HG03039 (cell line): ENCODE data around the gene DCLRE1A.
"Not testable (repeated sequence)": the region's sequence is repeated elsewhere in the genome, so short reads cannot be mapped to it uniquely, and the experiment has no call there.

Source experiments
- ATAC-seq: cut with Tn5 transposase; IDR thresholded peaks from one replicate; pipeline ENCODE4 v1.9.1; 2021; ENCODE audit warnings: mild to moderate bottlenecking, moderate library complexity; ENCODE audit not compliant: unreplicated experiment

The DCLRE1A gene

DNA sequence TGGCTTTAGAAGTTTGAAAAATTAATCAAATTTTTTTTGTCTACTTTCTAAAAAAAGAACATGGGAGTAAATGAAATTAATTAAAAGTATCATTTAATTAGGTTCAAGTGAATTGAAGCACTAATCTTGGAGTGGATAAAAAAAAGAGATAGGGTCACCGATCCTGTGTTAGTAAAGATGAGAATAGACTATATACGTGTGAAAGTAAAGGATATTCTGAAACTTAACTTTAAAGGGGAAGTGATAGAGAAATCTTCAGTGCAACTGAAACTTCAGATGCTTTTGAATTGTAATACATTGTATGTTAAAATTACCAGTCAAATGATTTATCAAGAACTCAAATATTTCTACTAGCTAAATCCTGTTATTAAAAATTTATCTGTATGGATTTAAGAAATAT lies 5.4 kb upstream of the DCLRE1A start:
- no peak for ATAC-seq

DNA sequence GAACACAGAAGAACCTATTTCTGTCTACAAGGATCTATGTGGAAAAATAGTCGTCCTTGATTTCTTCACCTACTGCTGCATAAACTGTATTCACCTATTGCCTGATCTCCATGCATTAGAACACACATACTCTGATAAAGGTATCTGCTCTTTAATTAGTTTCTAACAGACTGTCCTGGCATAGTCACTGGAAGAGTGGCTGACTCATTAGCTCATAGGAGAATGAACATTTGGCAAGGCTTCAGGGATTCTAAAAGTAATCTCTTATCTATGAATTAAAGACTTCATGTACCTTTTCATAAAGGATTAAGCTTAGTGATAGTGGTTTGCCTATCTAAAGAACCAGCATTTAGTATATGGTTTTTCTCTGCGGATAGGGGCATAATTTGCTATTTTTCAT lies 4.7 kb upstream of the DCLRE1A start:
- no peak for ATAC-seq

DNA sequence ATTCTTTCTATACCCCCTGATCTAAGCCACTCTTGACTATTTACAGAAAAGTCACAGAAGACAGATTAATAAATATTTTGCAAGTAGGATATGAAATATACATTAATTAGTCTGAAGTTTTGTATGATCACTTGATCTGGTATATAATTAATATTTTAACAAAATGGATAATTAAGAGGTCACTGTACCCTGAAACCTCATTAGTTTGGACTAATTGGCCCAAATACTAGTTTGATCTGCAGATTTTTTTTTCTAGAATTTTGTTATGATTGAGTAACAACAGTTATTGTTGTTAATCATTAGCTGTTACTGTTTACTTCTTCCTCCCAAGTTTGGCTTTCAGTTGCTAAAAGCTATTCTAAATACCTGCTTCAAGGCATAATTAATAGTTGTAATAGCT lies 3.3 kb upstream of the DCLRE1A start:
- no peak for ATAC-seq

DNA sequence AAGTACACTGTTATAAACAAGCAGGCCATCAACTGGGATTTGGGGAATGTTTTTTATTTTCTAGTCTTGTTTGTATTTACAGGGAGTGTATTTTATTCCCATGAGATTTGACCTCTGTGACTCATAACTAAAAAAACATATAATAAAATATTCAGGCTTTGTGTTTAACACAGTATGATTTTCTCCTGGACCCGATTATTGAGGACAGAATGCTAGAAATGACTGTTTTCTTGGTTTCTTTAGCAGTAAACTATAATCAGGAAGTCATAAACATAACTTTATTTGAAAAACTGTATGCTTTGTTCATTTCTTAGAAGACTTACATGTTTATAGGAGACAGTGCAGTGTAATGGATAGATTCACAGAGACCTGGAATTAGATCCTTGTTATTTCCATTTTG lies 2.7 kb upstream of the DCLRE1A start:
- no peak for ATAC-seq

DNA sequence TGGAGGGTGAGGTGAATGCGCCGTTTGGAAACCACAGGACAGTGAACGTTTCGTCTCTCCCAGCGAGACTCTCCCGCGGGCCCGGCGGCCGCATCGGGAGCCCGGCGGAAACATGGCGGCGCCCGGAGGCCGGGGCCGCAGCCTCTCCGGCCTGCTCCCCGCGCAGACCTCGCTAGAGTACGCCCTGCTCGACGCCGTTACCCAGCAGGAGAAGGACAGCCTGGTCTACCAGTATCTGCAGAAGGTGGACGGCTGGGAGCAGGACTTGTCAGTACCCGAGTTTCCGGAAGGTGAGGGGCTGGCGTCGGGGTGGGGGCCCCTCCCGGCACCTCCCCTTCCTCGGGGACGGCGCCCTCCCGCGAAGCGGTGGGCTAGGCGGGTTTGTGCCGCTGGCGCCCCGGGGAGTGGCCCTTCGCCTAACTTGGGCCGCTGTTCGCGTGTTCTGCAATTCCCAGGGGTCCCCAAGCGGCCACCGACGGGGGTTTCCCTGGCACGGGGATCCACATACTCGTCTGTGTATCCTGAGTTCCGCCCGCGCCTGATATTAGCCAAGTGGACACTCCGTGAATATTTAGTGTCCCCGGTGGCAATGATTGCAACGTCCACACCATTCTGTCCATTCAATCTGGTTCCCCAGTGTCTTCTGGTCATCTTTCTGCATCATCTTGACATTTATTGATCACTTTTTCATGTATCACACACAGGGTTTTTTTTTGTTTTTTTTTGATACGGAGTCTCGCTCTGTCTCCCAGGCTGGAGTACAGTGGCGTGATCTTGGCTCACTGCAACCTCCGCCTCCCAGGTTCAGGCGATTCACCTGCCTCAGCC lies 1.1 kb upstream of the DCLRE1A start:
- ATAC-seq = peak; percentile 26

DNA sequence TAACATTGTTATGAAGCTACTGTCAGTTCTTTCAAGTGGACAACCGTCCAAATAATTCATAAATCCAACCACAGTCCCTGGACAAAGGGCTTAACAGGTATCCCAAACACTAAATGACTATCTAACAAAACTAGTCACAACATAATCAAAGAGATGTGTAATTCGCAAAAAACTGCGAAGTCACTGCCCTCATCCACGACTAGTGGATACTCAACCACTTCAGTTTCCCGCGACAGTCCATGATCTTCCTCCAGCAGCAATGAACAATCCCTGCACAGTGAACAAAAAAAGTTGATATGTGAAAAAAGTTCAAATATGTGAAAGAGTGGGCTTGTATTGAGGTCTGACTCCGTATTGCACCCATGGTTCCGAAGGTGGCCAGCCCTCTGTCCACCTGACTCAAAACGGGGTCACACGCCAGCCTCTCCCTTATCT lies 287 bp downstream of the DCLRE1A start:
- ATAC-seq = no peak

DNA sequence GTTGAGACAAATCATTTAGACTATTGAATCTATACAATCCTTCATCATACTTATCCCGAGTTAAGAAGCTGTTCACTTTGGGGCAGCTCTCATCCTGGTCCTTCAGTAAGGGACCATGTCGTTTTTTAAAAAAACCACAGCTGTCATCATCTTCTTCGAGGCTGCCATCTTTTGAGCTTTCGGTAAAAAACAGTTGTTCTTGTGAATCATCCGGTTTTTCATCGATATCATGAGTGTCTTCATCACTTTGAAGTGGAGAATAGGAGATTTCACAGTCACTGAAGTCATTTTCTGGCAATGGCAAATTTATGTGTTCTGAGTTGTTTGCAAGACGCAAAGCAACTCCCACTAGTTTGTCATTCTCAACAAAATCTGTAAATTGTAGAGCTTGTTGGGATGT lies 3.9 kb downstream of the DCLRE1A start:
- ATAC-seq = no peak

DNA sequence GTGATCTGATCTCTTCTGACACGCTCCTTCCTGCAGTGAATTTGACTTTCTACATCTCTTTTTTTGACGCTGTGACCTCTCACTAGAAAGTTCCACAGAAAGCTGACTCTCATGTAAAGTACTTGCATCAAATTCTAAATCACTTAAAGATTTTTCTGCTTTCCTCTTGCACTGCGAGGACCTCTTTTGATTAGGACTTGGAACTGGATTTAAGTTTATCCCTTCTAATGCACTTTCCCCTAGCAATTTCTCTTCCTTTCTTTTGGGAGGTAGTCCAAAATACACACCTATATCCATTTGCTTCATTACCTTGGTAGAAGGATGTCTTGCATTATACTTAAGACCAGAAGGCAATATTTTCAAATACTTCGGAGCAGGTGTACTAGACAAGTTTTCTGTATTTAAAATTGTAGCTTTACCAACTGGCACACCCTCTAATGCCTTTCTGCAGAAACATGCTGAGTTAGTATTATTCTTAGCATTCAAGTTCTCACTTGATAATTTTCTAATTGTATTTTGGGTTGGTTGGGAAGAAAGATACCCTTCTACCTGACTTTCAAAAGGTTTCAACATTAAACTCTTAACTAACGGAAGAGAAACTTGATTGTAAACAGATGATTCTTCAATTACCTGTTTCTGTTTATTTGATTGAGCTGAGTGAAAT lies 4.6 kb downstream of the DCLRE1A start:
- no peak for ATAC-seq

DNA sequence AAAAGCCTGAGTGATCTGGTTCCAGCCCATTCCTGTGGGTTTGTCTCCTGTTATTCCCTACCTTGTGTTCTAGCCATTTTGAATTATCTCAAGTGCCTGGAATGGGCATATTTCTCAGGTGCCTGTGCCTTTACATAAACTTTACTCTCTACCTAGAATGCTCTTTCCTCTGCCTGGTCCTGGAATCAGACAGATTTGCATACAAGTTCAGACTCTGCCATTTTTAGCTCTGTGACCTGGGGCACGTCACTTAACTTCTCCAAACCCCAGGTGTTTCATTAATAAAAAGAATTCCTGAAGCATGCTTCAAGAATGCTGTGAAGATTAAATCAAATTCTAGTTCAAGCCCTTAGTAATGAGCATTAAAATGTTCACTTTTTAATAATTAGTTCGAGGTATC lies 7.8 kb downstream of the DCLRE1A start:
- no peak for ATAC-seq

DNA sequence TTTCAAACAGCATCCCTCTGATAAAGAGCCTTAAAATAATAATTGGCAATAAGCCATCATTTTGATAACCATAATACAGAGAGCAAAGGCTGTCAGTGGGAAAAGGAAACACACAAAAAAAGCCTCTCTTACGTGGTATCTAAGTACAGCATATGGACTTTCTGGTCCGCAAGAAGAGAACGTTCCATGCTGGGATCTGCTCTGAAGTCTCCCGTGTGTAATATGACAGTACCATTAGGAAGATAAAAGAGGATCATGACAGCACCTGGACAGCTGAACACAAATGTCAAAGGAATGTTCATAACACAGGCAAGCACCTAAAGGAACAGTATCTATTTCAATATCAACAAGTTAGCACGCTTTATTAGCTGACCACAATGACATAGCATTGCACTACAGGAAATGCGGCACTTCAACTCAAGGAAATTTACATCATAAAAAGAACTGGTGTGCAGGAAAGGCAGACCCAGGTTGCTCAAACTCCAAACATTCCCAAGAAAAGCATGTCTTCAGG lies 9.9 kb downstream of the DCLRE1A start:
- ATAC-seq = no peak

DNA sequence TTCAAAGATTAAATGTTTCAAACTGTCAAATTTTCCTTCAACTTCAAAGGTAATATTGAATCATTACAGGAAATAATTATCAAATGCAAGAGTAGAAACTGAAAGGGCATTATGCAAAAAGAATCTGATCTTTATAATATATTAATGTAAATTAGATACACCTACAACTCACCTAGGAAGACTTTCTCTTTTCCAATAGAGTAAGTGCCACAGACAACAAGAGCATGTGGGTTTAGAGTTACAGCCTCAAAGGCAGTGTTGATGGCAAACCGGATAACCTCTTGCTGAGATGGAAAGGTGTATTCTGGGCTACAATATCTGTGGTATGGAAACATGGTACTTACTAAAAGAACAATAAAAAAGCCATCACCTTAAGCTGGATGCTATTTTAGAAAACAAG lies 11.7 kb downstream of the DCLRE1A start:
- no peak for ATAC-seq

DNA sequence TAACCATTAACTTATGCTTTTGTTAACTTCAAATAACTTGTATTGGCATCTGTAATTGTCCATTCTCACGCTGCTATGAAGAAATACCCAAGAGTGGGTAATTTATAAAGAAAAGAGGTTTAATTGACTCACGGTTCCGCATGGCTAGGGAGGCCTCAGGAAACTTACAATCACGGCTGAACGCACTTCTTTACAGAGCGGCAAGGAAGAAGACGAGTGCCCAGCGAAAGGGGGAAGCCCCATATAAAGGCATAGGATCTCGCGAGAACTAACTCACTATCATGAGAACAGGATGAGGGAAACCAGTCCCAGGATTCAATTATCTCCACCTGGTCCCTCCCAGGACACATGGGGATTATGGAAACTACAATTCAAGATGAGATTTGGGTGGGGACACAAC lies 25.3 kb downstream of the DCLRE1A start:
- not testable (repeated sequence) for ATAC-seq

DNA sequence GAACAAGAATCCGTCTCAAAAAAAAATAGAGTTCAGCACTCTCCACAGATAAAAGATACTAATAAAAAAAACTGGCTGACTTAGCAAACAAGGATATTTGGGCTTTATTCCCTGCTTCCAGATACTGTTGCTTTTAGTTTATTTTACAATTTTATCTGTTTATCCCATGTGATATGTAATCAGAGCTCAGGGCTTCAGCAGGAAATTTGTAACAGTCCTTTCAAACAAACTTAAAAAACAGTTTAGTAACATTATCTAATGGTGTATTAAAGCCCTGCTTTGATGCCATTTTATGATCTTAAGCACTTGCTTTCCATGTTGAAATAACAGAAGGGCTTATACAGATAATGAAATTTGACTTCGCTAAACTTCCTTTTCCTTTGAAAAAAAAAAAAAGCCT lies 28.1 kb downstream of the DCLRE1A start:
- no peak for ATAC-seq

DNA sequence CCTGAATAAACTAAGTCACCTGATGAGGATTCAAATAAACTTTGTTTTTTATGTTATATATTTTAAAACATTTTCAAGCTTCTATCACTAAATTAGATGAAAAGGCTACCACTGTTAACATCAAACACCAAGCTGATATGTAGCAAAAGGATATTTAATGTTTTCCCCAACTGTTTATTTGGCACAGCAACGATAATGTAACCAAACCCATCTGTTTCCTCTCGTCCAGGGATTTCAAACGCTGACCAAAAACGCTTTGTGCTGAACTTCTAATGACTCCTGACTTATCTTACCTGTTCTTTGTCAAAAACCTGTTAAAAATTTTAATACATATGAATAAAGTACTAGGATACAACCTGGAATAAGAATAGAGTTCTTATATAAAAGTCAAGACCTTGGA lies 30.5 kb downstream of the DCLRE1A start:
- ATAC-seq = no peak

DNA sequence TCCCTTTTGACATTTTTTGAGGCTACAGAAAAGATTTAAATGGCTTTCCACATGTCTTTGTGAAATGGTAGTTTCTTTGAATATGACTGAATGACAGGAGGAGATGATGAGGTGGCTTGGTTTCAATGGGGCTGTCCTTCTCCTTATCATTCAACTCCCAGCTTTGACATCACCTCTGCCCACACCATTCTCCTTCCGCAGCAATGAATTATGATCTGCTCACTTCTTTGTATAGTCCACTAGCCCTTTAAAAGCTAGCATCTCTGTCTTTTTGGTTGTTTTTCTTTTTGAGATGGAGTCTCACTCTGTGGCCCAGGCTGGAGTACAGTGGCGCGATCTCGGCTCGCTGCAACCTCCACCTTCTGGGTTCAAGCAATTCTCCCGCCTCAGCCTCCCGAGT lies 31.7 kb downstream of the DCLRE1A start:
- ATAC-seq = no peak

DNA sequence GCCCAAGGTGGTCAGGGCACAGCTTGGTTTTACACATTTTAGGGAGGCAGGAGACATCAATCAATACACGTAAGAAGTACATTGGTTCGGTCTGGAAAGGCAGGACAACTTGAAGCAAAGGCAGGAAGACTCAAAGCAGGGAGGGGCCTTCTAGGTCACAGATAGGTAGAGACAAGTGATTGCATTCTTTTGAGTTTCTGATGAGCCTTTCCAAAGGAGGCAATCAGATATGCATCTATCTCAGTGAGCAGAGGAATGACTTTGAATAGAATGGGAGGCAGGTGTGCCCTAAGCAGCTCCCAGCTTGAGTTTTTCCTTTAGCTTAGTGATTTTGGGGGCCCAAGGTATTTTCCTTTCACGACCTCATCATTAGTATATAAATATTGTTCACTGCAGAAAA lies 32.6 kb downstream of the DCLRE1A start:
- ATAC-seq = not testable (repeated sequence)

DNA sequence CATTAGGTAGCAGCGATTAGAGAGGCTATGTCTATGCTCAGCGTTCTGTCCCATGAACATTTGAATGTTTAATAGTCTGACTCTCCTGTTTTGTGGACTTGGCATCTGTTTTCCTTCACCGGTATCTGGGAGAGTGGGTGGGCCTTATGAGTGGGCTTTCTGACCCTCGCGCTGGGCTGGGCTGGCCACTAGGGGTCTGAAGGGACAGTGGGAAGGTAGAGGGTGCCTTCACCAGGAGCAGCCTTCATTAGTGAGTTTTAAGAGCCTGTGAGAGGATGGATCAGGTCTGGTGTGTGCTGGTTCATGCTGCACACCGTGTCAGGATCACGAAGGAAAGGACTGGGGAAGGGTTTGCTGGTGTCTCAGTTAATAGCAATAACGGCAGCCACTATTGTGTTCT lies 33.4 kb downstream of the DCLRE1A start:
- no peak for ATAC-seq

DNA sequence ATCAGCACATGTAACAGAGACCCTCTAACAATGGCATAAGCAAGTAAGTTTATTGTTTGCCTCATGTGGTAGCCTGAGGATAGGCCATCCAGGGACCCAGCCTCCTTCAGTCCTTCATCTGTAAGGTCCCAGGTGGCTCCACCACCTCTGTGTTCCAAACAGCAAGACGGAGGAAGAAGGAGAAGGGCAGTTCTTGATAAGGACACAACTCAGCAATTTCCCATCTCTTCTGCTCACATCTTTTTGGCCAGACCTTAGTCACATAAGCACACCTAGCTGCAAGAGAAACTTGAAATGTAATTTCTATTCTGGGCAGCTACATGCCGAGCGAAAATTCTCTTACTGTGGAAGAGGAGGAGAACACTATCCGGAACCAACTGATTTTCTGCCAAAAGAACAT lies 33.9 kb downstream of the DCLRE1A start:
- no peak for ATAC-seq

DNA sequence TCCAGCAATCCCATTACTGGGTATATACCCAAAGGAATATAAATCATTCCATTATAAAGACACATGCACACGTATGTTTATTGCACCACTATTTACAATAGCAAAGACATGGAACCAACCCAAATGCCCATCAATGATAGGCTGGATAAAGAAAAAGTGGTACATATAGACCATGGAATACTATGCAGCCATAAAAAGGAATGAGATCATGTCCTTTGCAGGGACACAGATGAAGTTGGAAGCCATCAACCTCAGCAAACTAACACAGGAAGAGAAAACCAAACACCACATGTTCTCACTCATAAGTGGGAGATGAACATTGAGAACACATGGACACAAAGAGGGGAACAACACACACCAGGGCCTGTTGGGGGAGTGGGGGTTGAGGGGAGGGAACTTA lies 39.2 kb downstream of the DCLRE1A start:
- not testable (repeated sequence) for ATAC-seq

DNA sequence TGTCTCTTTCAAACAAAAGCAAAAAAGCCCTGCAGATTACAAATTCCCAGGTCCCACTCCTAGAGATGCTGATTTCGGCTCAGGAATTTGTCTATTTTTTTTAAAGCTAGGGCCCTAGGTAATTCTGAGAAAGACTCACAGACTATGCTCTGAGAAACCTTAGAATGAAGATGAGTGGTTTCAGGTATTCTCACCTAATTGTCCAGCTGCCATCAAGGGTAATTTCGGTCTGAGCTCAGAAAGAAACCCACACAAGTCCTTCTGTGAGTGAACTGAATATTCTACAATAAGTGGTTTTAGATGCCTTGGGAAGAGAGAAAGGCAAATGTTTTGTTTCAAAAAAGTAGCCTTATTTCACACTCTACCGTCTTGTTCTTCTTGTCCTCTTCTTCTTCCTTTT lies 45.7 kb downstream of the DCLRE1A start:
- no peak for ATAC-seq

DNA sequence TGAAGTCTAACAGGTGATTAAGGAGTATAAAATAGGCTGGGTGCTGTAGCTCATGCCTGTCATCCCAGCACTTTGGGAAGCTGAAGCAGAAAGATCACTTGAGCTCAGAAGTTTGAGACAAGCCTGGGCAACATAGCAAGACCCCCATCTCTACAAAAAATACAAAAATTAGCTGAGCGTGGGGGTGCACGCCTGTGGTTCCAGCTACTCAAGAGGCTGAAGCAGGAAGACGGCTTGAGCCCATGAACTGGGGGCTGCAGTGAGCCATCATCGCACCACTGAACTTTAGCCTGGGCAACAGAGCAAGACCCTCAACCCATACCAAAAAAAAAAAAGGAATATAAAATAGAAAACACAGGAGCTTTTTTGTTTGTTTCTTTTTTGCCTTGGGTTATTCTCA lies 47.4 kb downstream of the DCLRE1A start:
- no peak for ATAC-seq

DNA sequence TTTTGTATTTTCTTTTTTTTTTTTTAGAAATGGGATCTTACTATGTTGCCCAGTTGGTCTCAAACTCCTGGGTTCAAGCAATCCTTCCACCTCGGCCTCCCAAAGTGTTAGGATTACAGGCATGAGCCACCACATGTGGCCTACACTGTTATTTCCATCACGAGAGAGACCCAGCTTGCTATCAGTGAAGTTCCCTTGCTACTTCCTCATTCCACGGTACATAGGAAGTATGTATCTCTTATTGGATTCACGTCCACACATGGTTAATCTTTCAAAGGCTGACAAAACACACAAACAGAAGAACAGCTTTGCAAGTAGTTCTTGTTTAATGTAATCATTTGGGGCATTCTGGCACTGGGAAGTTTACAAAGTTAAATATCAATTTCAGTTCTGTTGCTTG lies 50.9 kb downstream of the DCLRE1A start:
- ATAC-seq = no peak
